ENCODE measurements around the gene CASP5.
"Not testable (repeated sequence)": the region's sequence is repeated elsewhere in the genome, so short reads cannot be mapped to it uniquely, and the experiment has no call there.

CASP5 gene

DNA sequence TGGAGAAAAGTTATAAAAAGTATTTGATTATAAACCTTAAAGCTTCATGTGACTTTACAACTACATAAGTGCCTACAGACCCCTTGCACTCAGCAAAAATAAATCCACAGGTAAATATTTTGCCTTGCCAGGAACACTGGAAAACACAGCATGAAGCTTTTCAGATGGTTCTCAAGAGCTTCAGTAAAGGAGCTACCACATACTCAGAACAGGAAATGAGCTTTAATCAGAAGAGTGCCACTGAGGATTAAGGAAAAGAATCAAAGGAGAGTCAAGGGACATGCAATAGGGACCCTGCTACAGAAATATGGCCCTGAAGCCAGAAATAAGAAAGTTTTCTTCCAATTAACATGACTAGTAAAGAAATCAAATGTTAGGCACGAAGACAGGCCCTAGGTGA lies 10.8 kb upstream of the CASP5 start:
- in situ Hi-C loops (cut with MboI; ENCODE audit: low sequenced_read_pairs), result no loop called here

DNA sequence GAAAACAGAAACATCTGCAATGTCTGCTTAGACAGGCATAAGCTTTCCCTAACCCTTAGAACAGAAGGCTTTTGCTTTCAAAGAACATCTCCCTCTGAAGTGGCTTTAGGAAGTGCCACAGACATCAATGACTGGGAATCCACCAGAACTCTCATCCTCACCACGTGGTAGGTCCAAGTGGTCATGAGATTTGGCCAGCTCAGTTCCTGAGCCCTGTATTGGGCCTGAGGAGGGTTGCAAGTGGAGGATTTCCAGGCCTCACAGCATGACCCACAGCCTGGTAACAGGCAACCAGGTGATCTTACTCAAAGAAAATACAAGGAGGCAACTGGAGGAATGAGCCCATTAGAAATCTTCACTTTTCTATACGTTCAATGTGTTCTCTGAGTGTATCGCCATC lies 10.4 kb upstream of the CASP5 start:
- in situ Hi-C loops (cut with MboI; ENCODE audit: low sequenced_read_pairs), result no loop called here

GRCh38 chr11:105032495-105032894 lies 9.5 kb upstream of the CASP5 start:
- in situ Hi-C loops (cut with MboI; ENCODE audit: low sequenced_read_pairs), result no loop called here

- in situ Hi-C loops (cut with MboI; ENCODE audit: low sequenced_read_pairs), result no loop called here
Observed at GRCh38 chr11:105027678-105028077, 4.7 kb upstream of the CASP5 start.

DNA sequence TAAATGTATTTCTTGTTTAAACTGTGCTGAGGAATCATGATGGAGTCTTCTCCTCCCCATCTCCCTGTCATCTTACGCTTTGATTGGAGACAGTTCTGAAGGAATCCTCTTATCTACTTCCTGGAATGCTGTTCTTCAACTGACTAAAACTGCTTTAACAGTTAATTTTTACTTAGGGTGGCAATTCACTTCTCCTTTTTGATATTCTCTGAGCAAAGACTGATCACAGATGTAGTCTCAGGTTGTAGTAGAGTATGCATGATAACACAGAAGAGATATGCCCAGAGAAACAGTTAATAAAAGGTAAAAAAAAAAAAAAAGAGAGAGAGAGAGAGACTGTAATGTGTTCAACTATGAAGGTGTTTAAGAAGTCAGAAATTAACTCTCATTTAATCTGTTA lies 1.4 kb upstream of the CASP5 start:
- in situ Hi-C loops (cut with MboI; ENCODE audit: low sequenced_read_pairs), result no loop called here

- in situ Hi-C loops (cut with MboI; ENCODE audit: low sequenced_read_pairs), result no loop called here
Observed at GRCh38 chr11:105022527-105022926, 441 bp downstream of the CASP5 start.

- in situ Hi-C loops (cut with MboI; ENCODE audit: low sequenced_read_pairs), result no loop called here
Observed at GRCh38 chr11:105007463-105007862, 15.5 kb downstream of the CASP5 start.

DNA sequence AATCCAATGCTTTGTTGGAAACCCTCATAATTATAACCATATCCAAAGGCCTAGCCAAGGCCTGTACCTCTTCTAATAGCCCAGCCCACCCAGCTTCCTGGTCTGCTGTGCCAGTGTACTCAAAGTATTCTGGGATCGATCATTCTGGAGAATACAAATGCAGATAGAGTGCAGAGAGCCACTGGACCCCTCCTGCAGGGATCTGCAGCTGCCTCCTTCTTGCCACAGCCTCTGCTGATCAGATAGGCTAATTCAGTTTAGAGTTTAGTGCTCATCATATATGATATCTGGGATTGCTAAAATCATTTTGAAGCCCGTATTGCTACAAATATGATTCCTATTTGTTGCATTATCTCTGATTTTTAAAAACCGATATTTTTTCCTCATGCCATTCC lies 17.5 kb downstream of the CASP5 start:
- in situ Hi-C loops (cut with MboI; ENCODE audit: low sequenced_read_pairs), result no loop called here

DNA sequence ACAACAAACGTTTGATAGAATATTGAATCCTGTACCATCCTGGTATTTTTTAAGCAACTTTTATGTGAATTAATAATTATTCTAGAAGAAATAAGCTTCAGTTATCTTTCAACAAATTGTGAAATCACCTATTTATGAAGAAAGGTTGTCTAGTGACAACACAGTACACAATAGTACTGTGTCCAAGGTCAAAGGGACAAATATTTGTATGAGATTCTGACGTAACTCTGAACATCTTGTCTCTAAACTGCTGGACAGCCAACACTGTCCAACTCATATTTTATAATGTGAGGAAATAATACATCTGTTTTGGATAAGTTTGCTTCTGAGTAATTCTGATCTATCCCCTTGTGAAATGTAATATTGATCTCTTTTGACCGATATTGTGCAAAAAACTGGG lies 18.9 kb downstream of the CASP5 start:
- in situ Hi-C loops (cut with MboI; ENCODE audit: low sequenced_read_pairs), result no loop called here

- in situ Hi-C loops (cut with MboI; ENCODE audit: low sequenced_read_pairs), result no loop called here
Observed at GRCh38 chr11:105003151-105003550, 19.8 kb downstream of the CASP5 start.

GRCh38 chr11:105000797-105001196 lies 22.2 kb downstream of the CASP5 start:
- in situ Hi-C loops (cut with MboI; ENCODE audit: low sequenced_read_pairs), result no loop called here

- in situ Hi-C loops (cut with MboI; ENCODE audit: low sequenced_read_pairs), result no loop called here
Observed at GRCh38 chr11:105000167-105000566, 22.8 kb downstream of the CASP5 start.

- in situ Hi-C loops (cut with MboI; ENCODE audit: low sequenced_read_pairs), result no loop called here
Observed at GRCh38 chr11:104999721-105000120, 23.2 kb downstream of the CASP5 start.

- in situ Hi-C loops (cut with MboI; ENCODE audit: low sequenced_read_pairs), result no loop called here
Observed at GRCh38 chr11:104997288-104997687, 25.7 kb downstream of the CASP5 start.

DNA sequence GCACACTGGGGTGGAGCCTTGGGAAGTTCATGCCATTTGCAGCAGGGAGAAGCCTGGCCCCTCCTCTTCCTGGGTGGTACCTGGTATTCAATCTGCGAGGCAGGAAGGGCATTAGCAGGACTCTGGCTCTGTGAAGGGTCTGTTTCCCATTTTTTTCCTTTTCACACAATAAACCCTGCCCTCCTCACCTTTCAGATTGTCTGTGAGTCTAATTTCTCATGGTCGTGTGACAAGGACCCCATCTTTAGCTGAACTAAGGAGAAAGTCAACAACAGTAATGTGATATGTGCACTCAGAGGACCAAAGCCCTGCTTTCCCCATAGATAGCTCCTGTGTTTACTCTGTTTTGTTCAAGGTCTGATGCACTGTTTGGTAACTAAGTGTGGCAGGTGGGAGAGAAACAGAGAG lies 28.0 kb downstream of the CASP5 start:
- in situ Hi-C loops (cut with MboI; ENCODE audit: low sequenced_read_pairs), result no loop called here

GRCh38 chr11:104992781-104993180 lies 30.2 kb downstream of the CASP5 start:
- in situ Hi-C loops (cut with MboI; ENCODE audit: low sequenced_read_pairs), result no loop called here

- in situ Hi-C loops (cut with MboI; ENCODE audit: low sequenced_read_pairs), result no loop called here
Observed at GRCh38 chr11:104991994-104992393, 31.0 kb downstream of the CASP5 start.

DNA sequence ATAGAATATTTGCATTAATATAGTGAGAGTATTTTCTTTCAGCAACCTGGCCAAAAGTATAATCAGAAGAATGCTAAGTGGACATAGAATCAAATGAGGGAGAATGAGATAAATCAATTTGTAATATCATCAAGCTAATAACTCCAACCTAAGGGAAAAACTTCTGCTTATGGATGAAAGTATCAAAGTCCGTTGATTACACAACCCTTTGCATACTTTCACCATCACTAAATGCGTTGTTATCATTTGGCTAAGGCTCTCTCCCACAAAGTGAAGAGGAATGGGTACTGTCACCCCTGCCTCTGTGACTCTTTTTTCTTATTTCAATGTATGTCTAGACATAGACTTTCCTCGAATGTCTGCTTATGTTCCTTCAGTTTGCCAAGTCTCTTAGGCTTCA lies 38.2 kb downstream of the CASP5 start:
- in situ Hi-C loops (cut with MboI; ENCODE audit: low sequenced_read_pairs), result no loop called here

DNA sequence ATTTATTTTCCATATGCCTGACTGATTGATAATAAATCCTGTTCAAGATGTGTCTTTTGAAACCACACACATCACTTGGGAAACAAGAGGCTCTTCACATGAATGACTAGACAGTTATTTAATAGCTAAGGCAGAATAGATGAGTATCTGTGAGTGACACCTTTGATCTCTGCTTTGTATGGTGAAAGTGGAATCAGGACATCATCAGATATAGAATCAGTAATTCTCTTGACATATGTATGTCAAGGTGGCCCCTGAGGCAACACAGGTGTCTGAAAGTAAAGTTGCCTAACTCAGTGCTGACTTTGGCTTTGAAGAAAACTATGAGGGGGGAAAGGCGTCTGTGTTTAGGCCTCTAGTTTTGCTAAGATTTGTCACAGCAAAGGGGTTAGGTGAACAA lies 43.1 kb downstream of the CASP5 start:
- in situ Hi-C loops (cut with MboI; ENCODE audit: low sequenced_read_pairs), result no loop called here

- in situ Hi-C loops (cut with MboI; ENCODE audit: low sequenced_read_pairs), result no loop called here
Observed at GRCh38 chr11:104973616-104974015, 49.4 kb downstream of the CASP5 start.

GRCh38 chr11:104972924-104973323 lies 50.0 kb downstream of the CASP5 start:
- in situ Hi-C loops (cut with MboI; ENCODE audit: low sequenced_read_pairs), result not testable (repeated sequence)

DNA sequence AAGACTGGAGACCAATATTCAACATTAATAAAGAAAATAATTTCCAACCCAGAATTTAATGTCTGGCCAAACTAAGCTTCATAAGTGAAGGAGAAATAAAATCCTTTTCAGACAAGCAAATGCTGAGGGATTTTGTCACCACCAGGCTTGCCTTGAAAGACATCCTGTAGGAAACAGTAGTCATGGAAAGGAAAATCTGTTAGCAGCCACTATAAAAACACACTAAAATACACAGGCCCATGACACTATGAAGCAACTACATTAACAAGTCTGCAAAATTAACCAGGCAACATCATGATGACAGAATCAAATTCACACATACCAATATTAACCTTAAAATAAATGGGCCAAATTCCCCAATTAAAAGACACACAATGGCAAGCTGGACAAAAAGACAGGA lies 52.2 kb downstream of the CASP5 start:
- in situ Hi-C loops (cut with MboI; ENCODE audit: low sequenced_read_pairs), result no loop called here

DNA sequence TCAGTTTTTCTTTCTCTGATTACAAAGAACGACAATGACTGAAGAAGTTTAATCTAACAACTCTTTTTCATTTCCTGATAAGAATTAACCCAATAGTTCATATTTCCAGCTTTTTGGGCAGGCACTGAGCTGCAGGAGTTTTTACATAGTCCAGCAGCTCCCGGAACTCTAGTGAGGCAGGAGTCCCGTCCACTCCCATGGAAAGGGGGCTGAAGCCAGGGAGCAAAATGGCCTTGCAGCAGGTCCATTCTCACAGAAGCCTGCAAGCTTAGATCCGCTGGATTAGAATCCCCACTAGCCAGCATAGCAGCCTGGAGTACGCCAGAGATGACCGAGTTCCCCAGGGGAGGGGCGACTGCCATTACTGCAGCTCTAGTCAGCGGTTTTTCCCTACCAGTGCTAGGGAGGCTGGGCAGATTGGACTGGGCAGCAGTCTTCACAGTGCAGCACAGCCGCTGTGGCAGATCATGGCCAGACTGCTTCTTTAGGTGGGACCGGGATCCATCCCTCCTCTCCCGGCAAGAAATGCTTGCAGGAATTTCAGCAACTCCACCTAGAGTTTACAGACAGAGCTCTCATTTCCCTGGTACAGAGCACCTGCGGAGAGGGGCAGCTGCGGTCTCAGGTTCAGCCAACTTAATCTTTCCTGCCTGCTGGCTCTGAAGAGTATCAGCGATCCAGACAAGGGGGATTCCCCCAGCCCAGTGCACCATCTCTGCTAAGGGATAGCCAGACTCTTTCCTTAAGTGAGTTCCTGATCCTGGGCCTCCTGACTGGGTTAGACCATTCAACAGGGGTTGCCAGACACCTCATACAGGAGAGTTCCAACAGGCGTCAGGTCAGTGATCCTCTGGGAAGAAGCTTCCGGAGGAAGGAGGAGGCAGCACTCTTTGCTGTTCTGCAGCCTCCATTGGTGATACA lies 53.9 kb downstream of the CASP5 start:
- in situ Hi-C loops (cut with MboI; ENCODE audit: low sequenced_read_pairs), result no loop called here

Measured in HL-60/S4 treated with phorbol 12-myristate 13-acetate at 8.2 ng/mL for 4 days and 3 days (cell line).